Urothelium cell line (cell line): ENCODE data around the gene ZMYM4.
"Not testable (repeated sequence)": the region's sequence is repeated elsewhere in the genome, so short reads cannot be mapped to it uniquely, and the experiment has no call there.

Experiments used
- DNase-seq: peaks from one replicate; pipeline ENCODE4 v3.0.0; 2011; ENCODE audit warnings: low spot score, mixed read lengths
- FAIRE-seq: peaks from 2 replicates; lab custom pipeline; 2011; peaks lifted over from hg19 to GRCh38; lab: Jason Lieb, UNC

ZMYM4 gene

GRCh38 chr1:35320937-35321336 is 52.4 kb downstream of the ZMYM4 start:
- DNase-seq (no peak), FAIRE-seq (no peak)

- no peak for DNase-seq
- FAIRE-seq, result no peak
Measured at GRCh38 chr1:35324486-35324885, 56.0 kb downstream of the ZMYM4 start.

GRCh38 chr1:35326246-35326866 is 57.8 kb downstream of the ZMYM4 start:
- FAIRE-seq (no peak), DNase-seq (no peak)

- FAIRE-seq, DNase-seq: not testable (repeated sequence)
Measured at GRCh38 chr1:35331618-35332017, 63.1 kb downstream of the ZMYM4 start.

GRCh38 chr1:35334485-35334884 is 66.0 kb downstream of the ZMYM4 start:
- DNase-seq (no peak), FAIRE-seq (no peak)

- FAIRE-seq, result no peak
- DNase-seq, result no peak
Measured at GRCh38 chr1:35340519-35340918, 72.0 kb downstream of the ZMYM4 start.

GRCh38 chr1:35345439-35345981 is 77.0 kb downstream of the ZMYM4 start:
- FAIRE-seq, result no peak
- DNase-seq, result no peak

- no peak for DNase-seq
- no peak for FAIRE-seq
Measured at GRCh38 chr1:35350872-35351271, 82.4 kb downstream of the ZMYM4 start.

- no peak for DNase-seq
- no peak for FAIRE-seq
Measured at GRCh38 chr1:35359995-35360394, 91.5 kb downstream of the ZMYM4 start.

- FAIRE-seq (no peak), DNase-seq (no peak)
Measured at GRCh38 chr1:35361638-35362037, 93.1 kb downstream of the ZMYM4 start.

- FAIRE-seq, result no peak
- no peak for DNase-seq
Measured at GRCh38 chr1:35364741-35365140, 96.2 kb downstream of the ZMYM4 start.

- no peak for DNase-seq
- no peak for FAIRE-seq
Measured at GRCh38 chr1:35367914-35368313, 99.4 kb downstream of the ZMYM4 start.

GRCh38 chr1:35369922-35370671 is 101.6 kb downstream of the ZMYM4 start:
- DNase-seq, result no peak
- no peak for FAIRE-seq

GRCh38 chr1:35371506-35371905 is 103.0 kb downstream of the ZMYM4 start:
- FAIRE-seq (no peak), DNase-seq (no peak)

- no peak for FAIRE-seq
- DNase-seq, result no peak
Measured at GRCh38 chr1:35377555-35377954, 109.0 kb downstream of the ZMYM4 start.

GRCh38 chr1:35379317-35380000 is 111.0 kb downstream of the ZMYM4 start:
- DNase-seq (no peak), FAIRE-seq (no peak)

- FAIRE-seq, DNase-seq: not testable (repeated sequence)
Measured at GRCh38 chr1:35380111-35380510, 111.6 kb downstream of the ZMYM4 start.

GRCh38 chr1:35382107-35382506 is 113.6 kb downstream of the ZMYM4 start:
- DNase-seq (no peak), FAIRE-seq (no peak)

- no peak for DNase-seq
- no peak for FAIRE-seq
Measured at GRCh38 chr1:35386290-35386689, 117.8 kb downstream of the ZMYM4 start.

- FAIRE-seq (no peak), DNase-seq (no peak)
Measured at GRCh38 chr1:35386959-35387358, 118.5 kb downstream of the ZMYM4 start.

- FAIRE-seq, result no peak
- no peak for DNase-seq
Measured at GRCh38 chr1:35390600-35391494, 122.3 kb downstream of the ZMYM4 start.
